ENCODE results near the gene CPNE2. TPM values are rescaled to one million over a fixed set of nuclear protein-coding genes. Genes with fewer than 3 reads are reported as not detected.

Gene CPNE2
- total RNA-seq, 4 donors from 2014 or later, result 18.0 to 38.7 (median 27.8) TPM

DNA sequence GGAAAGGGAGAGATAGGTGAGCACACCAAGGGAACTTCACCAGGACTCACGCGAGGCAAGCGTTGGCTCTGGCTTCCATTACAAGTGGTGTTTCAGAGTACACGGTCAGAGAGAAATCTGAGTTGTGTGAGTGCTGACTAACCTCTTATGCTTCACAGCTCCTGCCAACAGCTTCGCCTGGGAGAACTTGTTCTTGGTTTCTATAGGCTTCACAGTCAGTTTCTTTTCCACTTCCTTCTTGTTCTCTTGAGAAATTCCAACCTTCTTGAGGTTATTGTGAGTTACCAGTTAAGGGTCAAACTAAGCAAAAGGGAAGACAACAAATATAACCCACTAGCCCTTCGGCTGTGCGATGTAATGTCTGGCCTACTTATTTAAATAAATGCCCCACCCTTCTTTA, 74.6 kb downstream of the CPNE2 start:
- no peaks in the 10 kb centered on the region for H3K9me3 ChIP-seq
- H3K27ac ChIP-seq, result no peak overlapping the region
- TF ChIP-seq POLR2A (IDR thresholded peaks at IDR 0.05), result no peak
- peaks cover 0 to 88% of the 10 kb centered on the region in 2 donors for H3K36me3 ChIP-seq
- peaks cover 0 to 11% (median 0%) of the 10 kb centered on the region in 3 donors for H3K4me1 ChIP-seq
- ATAC-seq, result peak; percentile 51
- H3K4me3 ChIP-seq, result no peak overlapping the region
- WGBS, 2 donors (ENCODE audit: low coverage in 1 of 2), result 77 to 84% methylated on average over 7 of the region's 7 CpGs
- H3K27me3 ChIP-seq, result no peaks in the 10 kb centered on the region

DNA sequence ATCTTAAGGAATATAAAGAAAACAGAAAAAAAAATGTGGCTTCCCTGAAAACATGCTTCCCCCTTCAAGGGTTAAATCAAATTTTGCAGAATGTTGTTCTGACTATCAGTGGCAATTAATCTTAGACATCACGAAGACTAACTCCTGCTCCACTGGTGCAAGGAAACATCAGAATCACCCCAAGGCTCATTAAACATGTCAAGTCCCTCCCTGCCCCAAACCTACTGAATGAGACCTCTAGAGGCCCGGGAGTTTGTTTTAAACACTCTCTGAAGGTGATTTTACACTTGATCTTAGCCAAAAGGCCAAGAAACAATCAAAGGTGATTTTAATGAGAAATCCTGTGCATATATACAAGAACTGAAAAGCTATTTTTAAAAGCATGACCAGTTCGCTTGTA, 75.2 kb downstream of the CPNE2 start:
- no peaks in the 10 kb centered on the region for H3K27me3 ChIP-seq
- no peak overlapping the region for H3K27ac ChIP-seq
- no peak overlapping the region for H3K4me3 ChIP-seq
- no peak for ATAC-seq
- H3K9me3 ChIP-seq, result no peaks in the 10 kb centered on the region
- TF ChIP-seq POLR2A (IDR thresholded peaks at IDR 0.05) (no peak), EP300 (IDR thresholded peaks at IDR 0.05) (no peak), POLR2AphosphoS5 (IDR thresholded peaks at IDR 0.05) (no peak)
- TF ChIP-seq, protein P1, sequence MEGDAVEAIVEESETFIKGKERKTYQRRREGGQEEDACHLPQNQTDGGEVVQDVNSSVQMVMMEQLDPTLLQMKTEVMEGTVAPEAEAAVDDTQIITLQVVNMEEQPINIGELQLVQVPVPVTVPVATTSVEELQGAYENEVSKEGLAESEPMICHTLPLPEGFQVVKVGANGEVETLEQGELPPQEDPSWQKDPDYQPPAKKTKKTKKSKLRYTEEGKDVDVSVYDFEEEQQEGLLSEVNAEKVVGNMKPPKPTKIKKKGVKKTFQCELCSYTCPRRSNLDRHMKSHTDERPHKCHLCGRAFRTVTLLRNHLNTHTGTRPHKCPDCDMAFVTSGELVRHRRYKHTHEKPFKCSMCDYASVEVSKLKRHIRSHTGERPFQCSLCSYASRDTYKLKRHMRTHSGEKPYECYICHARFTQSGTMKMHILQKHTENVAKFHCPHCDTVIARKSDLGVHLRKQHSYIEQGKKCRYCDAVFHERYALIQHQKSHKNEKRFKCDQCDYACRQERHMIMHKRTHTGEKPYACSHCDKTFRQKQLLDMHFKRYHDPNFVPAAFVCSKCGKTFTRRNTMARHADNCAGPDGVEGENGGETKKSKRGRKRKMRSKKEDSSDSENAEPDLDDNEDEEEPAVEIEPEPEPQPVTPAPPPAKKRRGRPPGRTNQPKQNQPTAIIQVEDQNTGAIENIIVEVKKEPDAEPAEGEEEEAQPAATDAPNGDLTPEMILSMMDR (IDR thresholded peaks at IDR 0.05), result no peak
- 44 to 68% methylated on average over 3 of the region's 3 CpGs for WGBS, 2 donors (ENCODE audit: low coverage in 1 of 2)
- H3K36me3 ChIP-seq, result peaks cover 0 to 88% of the 10 kb centered on the region in 2 donors
- H3K4me1 ChIP-seq, result peaks cover 0 to 11% (median 0%) of the 10 kb centered on the region in 3 donors

DNA sequence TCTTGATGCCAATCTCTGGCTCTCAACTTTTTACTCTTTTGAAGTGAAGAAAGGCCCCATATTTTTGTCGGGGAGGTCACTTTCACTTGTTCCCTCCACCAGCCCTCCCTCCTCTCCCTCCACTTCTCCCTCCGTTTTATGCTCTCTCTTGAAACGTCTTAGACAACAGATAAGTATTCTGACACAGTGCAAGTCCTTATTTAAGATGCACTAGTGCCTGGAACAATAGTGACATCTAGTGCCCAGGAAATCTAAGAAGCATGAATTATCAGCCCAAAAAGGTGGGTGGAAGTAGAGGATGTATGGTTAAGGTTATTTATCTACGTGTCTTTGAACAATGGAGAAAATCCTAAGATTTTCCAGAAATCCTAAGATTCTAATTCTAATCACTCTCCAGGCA, 75.6 kb downstream of the CPNE2 start:
- Histone ChIP-seq H3K4me1 (peaks cover 0 to 11% (median 0%) of the 10 kb centered on the region in 3 donors), H3K36me3 (peaks cover 0 to 88% of the 10 kb centered on the region in 2 donors), H3K9me3 (no peaks in the 10 kb centered on the region), H3K27ac (no peak overlapping the region), H3K4me3 (no peak overlapping the region), H3K27me3 (no peaks in the 10 kb centered on the region)
- TF ChIP-seq EP300 (IDR thresholded peaks at IDR 0.05) (no peak), POLR2AphosphoS5 (IDR thresholded peaks at IDR 0.05) (no peak), POLR2A (IDR thresholded peaks at IDR 0.05) (no peak)
- TF ChIP-seq, protein P1 (IDR thresholded peaks at IDR 0.05), result peak in 3 of 4 experiments; percentile 42 to 61 (median 44)
- 4 to 5% methylated on average over 4 of the region's 4 CpGs for WGBS, 2 donors (ENCODE audit: low coverage in 1 of 2)
- no peak for ATAC-seq

DNA sequence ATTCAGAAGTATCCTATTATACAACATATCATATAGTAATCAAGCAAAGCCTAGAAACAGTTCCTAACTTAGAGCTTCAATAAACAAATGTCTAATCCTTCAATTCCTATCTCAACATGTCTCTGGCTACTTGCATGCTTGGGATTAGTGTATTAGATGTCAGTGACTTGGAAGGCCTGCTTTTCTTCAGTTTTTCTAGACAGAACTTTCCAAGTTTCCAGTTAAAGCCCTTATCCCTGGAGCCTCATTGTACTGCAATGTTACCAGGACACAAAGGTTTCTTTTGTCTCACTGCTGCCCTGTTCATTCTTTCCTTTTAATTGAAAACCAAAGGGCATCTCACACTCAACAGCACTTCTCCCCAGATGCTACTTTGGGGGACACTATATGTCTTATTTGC, 76.9 kb downstream of the CPNE2 start:
- H3K4me3 ChIP-seq, result no peak overlapping the region
- ATAC-seq, result no peak
- H3K36me3 ChIP-seq, result peaks cover 0 to 86% of the 10 kb centered on the region in 2 donors

DNA sequence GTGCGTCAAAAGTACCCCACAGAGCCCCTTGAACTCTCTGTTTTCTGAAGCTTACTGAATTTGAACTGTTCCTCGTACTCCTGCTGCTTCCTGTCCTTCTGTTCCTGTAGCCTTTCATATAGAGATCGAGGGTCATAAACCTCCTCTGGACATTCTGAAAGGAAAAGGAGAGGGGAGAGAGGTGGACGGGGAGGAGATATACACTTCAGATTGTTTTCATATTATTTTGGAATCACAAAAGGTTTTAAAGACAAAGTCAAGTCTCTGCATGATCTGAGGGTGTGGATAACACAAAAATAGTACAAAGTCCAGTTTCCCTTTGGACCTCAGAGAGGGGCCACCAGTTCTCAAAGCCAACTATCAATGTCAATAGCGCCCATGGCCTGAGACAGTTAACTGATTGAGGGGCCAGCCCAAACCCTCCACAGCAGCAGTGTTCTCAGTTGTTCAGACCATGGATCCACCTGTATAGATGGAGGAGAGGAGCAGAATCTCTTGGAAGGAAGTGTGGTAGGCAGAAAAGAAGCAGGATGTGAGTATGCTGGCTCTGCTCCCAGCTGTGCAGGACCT, 80.4 kb downstream of the CPNE2 start:
- Histone ChIP-seq H3K4me3 (no peak overlapping the region), H3K4me1 (peaks cover 0 to 14% (median 0%) of the 10 kb centered on the region in 3 donors), H3K9me3 (no peaks in the 10 kb centered on the region), H3K36me3 (peaks cover 0 to 58% of the 10 kb centered on the region in 2 donors), H3K27me3 (no peaks in the 10 kb centered on the region), H3K27ac (no peak overlapping the region)
- TF ChIP-seq POLR2A (IDR thresholded peaks at IDR 0.05) (no peak), EP300 (IDR thresholded peaks at IDR 0.05) (no peak), POLR2AphosphoS5 (IDR thresholded peaks at IDR 0.05) (no peak)
- TF ChIP-seq, protein P1 (IDR thresholded peaks at IDR 0.05), result no peak
- no peak for ATAC-seq
- 94 to 100% methylated on average over 1 to 5 of the region's 5 CpGs for WGBS, 2 donors (ENCODE audit: low coverage in 1 of 2)

More for the DNA sequence above, 76.9 kb downstream of the CPNE2 start:
- TF ChIP-seq POLR2A (IDR thresholded peaks at IDR 0.05), result no peak
- Histone ChIP-seq H3K27me3 (no peaks in the 10 kb centered on the region), H3K27ac (no peak overlapping the region), H3K9me3 (no peaks in the 10 kb centered on the region), H3K4me1 (peaks cover 0 to 11% (median 0%) of the 10 kb centered on the region in 3 donors)

DNA sequence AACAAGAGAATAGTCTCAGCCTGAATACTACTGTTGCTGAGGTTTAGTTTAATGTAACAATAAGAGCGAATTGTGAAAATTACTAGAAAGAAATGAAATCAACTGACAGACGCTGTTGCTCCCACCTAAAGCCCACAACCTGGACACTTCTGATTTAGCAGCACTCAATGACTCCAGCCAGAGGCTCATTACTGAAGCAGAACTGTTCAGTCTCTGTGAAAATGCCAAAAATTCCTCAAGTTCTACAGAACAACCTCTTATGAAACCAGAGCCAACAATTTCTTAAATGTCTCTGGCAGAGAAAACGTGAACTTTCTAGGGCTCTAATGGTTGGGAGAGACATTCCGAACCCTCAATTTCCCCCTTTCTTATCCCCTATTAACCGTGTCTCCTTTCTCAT, 83.5 kb downstream of the CPNE2 start:
- H3K9me3 ChIP-seq, result no peaks in the 10 kb centered on the region
- H3K27me3 ChIP-seq, result no peaks in the 10 kb centered on the region
- ATAC-seq, result no peak
- H3K27ac ChIP-seq, result no peak overlapping the region
- 39 to 44% methylated on average over 3 to 5 of the region's 5 CpGs for WGBS, 2 donors (ENCODE audit: low coverage in 1 of 2)
- TF ChIP-seq EP300 (IDR thresholded peaks at IDR 0.05), result no peak
- TF ChIP-seq POLR2A (IDR thresholded peaks at IDR 0.05), result no peak
- TF ChIP-seq, protein P1 (IDR thresholded peaks at IDR 0.05), result no peak
- TF ChIP-seq POLR2AphosphoS5 (IDR thresholded peaks at IDR 0.05), result no peak
- H3K4me1 ChIP-seq, result peaks cover 0 to 25% (median 7%) of the 10 kb centered on the region in 3 donors
- H3K36me3 ChIP-seq, result peaks cover 0 to 44% of the 10 kb centered on the region in 2 donors
- no peak overlapping the region for H3K4me3 ChIP-seq
